GM21381 (cell line): Measurements from ENCODE around the gene CCDC85C.

Experiments used
- ATAC-seq: cut with Tn5 transposase; IDR thresholded peaks from one replicate; pipeline ENCODE4 v1.9.1; 2021; ENCODE audit warnings: mild to moderate bottlenecking, moderate library complexity; ENCODE audit not compliant: unreplicated experiment

The CCDC85C gene

GRCh38 chr14:99460793-99461192 lies 143.2 kb downstream of the CCDC85C start:
- no peak for ATAC-seq

- ATAC-seq, result no peak
Measured at GRCh38 chr14:99459481-99460100, 144.4 kb downstream of the CCDC85C start.

GRCh38 chr14:99454246-99454645 lies 149.8 kb downstream of the CCDC85C start:
- ATAC-seq, result no peak

GRCh38 chr14:99452968-99453367 lies 151.0 kb downstream of the CCDC85C start:
- no peak for ATAC-seq

GRCh38 chr14:99451234-99451633 lies 152.8 kb downstream of the CCDC85C start:
- no peak for ATAC-seq

- no peak for ATAC-seq
Measured at GRCh38 chr14:99450266-99450665, 153.7 kb downstream of the CCDC85C start.
